ELF-1 (cell line): ENCODE data around the gene GABRG2.

Source experiments
- DNase-seq: peaks from one replicate; pipeline ENCODE4 v3.0.0-alpha.2; 2016; ENCODE audit warnings: low read depth, low spot score

Gene GABRG2

DNA sequence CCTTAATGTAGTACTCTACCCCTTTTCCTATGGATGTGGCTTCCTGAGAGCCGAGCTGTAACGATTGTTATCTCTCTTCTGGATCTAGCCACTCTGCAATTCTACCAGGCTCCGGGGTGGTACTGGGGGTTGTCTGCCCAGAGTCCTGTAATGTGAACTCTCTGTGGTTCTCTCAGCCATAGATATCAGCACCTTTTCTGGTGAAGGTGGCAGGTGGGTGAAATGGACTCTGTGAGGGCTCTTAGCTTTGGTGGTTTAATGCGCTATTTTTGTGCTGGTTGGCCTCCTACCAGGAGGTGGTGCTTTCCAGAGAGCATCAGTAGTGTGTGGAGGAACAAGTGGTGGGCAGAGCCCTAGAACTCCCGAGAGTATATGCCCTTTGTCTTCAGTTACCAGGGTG lies 122.1 kb downstream of the GABRG2 start:
- DNase-seq, result no peak

DNA sequence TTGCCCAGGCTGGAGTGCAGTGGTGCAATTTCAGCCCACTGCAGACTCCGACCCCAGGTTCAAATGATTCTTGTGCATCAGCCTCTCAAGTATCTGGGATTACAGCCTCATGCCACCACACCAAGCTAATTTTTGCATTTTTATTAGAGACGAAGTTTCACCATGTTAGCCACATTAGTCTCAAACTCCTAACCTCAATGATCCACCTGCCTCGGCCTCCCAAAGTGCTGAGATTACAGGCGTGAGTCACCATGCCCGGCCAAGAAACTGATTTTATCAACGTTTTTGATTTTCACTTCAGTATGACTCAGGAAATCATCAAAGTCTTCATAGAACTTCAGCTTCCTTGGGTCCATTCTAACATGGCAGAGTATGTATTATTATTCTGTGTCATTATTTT lies 125.4 kb downstream of the GABRG2 start:
- peak; percentile 1 for DNase-seq

DNA sequence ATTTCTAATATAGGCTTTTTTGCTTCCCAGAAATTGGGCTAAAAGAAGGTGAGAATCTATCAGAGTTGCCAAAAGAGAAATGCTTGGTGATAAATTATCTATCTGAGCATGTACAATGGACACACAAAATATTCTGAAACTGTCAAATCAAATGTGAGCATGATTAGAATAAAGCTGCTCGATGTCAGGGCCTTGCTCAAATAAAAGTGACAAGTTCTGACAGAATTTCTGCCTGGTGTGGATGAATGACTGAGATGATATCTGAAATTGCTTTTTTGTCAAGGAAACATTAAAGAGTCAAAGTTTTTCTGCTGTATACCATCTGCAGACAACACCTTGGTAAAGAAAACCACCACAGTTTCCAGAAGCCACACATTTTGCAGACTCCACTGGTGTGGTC lies 128.8 kb downstream of the GABRG2 start:
- DNase-seq, result no peak

DNA sequence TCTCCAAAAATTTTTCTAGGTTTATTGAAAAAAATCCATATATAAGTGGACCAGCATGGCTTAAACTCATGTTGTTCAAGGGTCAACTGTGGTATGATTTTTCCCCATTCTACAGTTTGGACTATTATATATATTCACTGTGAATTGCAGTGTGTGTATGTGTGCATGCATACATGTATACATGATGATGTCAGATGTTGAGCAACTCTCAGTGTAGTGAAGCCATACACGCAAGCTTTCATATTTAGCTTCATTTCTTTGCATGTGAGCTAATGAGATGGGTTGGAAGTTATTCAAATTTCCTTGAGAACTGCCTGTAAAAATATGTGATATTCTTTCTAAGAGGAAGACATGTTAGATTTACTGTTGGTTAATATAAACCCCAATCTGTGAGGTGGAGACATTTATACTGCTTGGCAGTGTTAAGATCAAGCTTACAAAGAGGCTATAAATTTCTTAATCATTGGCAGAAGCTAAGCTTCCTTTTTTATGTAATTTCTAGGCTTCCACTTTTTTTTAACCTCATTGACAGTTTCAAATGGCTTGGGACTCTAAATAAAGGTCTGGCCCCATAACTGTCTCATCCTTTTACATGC lies 134.8 kb downstream of the GABRG2 start:
- DNase-seq, result no peak
